Lower leg skin (tissue), 4 donors: ENCODE results near the gene PIK3C2B. TPM values are rescaled to one million over a fixed set of nuclear protein-coding genes. Genes with fewer than 3 reads are reported as not detected.

Source experiments
- DNase-seq, 2 donors: peaks; one replicate each; pipeline ENCODE4 v3.0.0-alpha.2; 2019; ENCODE audit warnings: low spot score in 2 of 2
- H3K4me3 ChIP-seq: fragments of 200-600 bp; sonication (generic); 2 replicates; pipeline ENCODE4 v1.5.1; 2017; ENCODE audit warnings: mild to moderate bottlenecking, low read depth; ENCODE audit not compliant: poor library complexity, severe bottlenecking
- POLR2A ChIP-seq, 2 donors: fragments of 450-650 bp; IDR thresholded peaks; one replicate each; pipeline ENCODE4 v1.6.1; 2016 to 2017; ENCODE audit warnings: antibody characterized with exemption in 2 of 2, mild to moderate bottlenecking in 1 of 2, moderate library complexity in 1 of 2
- WGBS, 2 donors: methylation state at CpG; one replicate each; pipeline ENCODE4 v1.1.5; 2018; 5-methylcytosine and 5-hydroxymethylcytosine counted together
- intact Hi-C: fragments of 100-400 bp; cut with DNase I; formaldehyde crosslinking; loops from one replicate; pipeline ENCODE4 v1.15.0; 2023; ENCODE audit warnings: low total_unique reads
- total RNA-seq, 4 donors: library from RNA; depleted of rRNA; stranded (reverse); fragments of >200 nt; gene quantifications; one replicate each; pipeline ENCODE4 v1.1.0, GENCODE V29; 2016
- TF ChIP-seq, protein P1 (sequence below), 3 donors: fragments of 450-650 bp; IDR thresholded peaks; one replicate each; pipeline ENCODE4 v1.5.1; 2016; ENCODE audit warnings: antibody characterized with exemption in 3 of 3, mild to moderate bottlenecking in 3 of 3, moderate library complexity in 2 of 3

PIK3C2B gene
- total RNA-seq, 4 donors from 2014 or later = 51.7 to 92.1 (median 62.1) TPM

- TF ChIP-seq POLR2A (IDR thresholded peaks at IDR 0.05) = no peak
- TF ChIP-seq, protein P1, sequence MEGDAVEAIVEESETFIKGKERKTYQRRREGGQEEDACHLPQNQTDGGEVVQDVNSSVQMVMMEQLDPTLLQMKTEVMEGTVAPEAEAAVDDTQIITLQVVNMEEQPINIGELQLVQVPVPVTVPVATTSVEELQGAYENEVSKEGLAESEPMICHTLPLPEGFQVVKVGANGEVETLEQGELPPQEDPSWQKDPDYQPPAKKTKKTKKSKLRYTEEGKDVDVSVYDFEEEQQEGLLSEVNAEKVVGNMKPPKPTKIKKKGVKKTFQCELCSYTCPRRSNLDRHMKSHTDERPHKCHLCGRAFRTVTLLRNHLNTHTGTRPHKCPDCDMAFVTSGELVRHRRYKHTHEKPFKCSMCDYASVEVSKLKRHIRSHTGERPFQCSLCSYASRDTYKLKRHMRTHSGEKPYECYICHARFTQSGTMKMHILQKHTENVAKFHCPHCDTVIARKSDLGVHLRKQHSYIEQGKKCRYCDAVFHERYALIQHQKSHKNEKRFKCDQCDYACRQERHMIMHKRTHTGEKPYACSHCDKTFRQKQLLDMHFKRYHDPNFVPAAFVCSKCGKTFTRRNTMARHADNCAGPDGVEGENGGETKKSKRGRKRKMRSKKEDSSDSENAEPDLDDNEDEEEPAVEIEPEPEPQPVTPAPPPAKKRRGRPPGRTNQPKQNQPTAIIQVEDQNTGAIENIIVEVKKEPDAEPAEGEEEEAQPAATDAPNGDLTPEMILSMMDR (IDR thresholded peaks at IDR 0.05) = no peak
- intact Hi-C loops = no loop called here
- no peak for DNase-seq
- no peak overlapping the region for H3K4me3 ChIP-seq
- WGBS, 2 donors = 68 to 76% methylated on average over 8 of the region's 8 CpGs
Measured at GRCh38 chr1:204451352-204452124, 43.1 kb downstream of the PIK3C2B start.

GRCh38 chr1:204450461-204451257 lies 43.9 kb downstream of the PIK3C2B start:
- TF ChIP-seq, protein P1 (IDR thresholded peaks at IDR 0.05) = no peak
- TF ChIP-seq POLR2A (IDR thresholded peaks at IDR 0.05) = no peak
- 51 to 55% methylated on average over 5 to 8 of the region's 8 CpGs for WGBS, 2 donors
- intact Hi-C loops = no loop called here
- no peak overlapping the region for H3K4me3 ChIP-seq
- DNase-seq = no peak

GRCh38 chr1:204449678-204450280 lies 44.8 kb downstream of the PIK3C2B start:
- TF ChIP-seq POLR2A (IDR thresholded peaks at IDR 0.05) = no peak
- TF ChIP-seq, protein P1 (IDR thresholded peaks at IDR 0.05) = no peak
- WGBS, 2 donors = 84 to 96% methylated on average over 7 to 8 of the region's 8 CpGs
- H3K4me3 ChIP-seq = no peak overlapping the region
- no peak for DNase-seq
- intact Hi-C loops = loop anchor here (5.0 kb wide), 1 partner anchor 33 kb away; no protein-coding TSS in a partner anchor

DNA sequence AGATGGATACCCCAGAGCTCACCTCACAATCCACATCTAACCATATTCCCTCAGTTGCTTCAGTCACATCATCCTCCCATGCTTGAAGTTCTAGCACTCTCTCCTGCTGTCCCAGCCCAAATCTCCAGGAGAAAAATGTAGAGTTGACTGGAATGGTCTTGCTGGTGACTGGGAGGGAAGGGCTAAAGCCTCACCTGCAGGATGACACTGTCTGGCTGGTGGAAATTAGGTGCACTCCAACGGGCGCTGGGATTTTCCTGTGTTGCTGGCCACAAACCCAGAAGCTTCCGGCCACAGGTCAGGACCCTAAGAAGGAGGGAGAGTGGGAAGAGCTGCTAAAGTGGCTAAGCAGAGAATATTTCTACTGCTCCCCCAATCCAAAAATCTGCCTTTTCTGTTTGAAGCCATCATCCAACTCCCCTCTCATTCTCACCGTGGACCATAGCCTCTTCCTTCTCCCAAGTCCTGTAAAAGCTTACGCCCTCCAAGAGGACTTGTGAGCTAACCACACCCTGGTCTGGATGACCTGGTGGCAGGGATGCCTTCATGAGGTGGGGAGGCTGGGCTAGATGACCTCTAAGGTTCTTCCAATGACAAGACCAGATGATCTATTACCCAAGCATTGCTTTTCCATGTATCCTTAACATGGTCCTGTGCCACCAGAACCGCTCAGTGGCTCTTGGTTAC lies 45.5 kb downstream of the PIK3C2B start:
- intact Hi-C loops = loop anchor here (5.0 kb wide), 1 partner anchor 33 kb away; no protein-coding TSS in a partner anchor

More for the DNA sequence above, 45.5 kb downstream of the PIK3C2B start:
- no peak overlapping the region for H3K4me3 ChIP-seq
- DNase-seq = no peak
- no peak for TF ChIP-seq POLR2A (IDR thresholded peaks at IDR 0.05)
- TF ChIP-seq, protein P1 (IDR thresholded peaks at IDR 0.05) = no peak
- WGBS, 2 donors = 67 to 88% methylated on average over 6 of the region's 6 CpGs
